Fibroblast of the aortic adventitia (primary cell): ENCODE data around the gene PEAK1. TPM values are rescaled to one million over a fixed set of nuclear protein-coding genes. Genes with fewer than 3 reads are reported as not detected.
A peak's percentile ranks its signal among the peaks of the same experiment; 100 is the strongest.

Experiments used
- DNase-seq: peaks from one replicate; pipeline ENCODE4 v3.0.0-alpha.2; 2010; ENCODE audit warnings: low read depth
- H3K4me3 ChIP-seq: 2 replicates; pipeline ENCODE4 v1.5.1; 2011; ENCODE audit warnings: low read depth, mild to moderate bottlenecking, control low read depth, low read length, moderate library complexity
- total RNA-seq: library from RNA; depleted of rRNA; stranded (reverse); fragments of >200 nt; gene quantifications from 2 replicates; pipeline ENCODE4 v1.2.3, GENCODE V29; 2012; ENCODE audit warnings: low replicate concordance
- TF ChIP-seq, protein P1 (sequence below): IDR thresholded peaks from 2 replicates; pipeline ENCODE4 v1.5.1; 2011; ENCODE audit warnings: mild to moderate bottlenecking, low read length, control low read depth, inconsistent platforms; ENCODE audit not compliant: insufficient read depth

Gene PEAK1
- total RNA-seq, 1 donor: 98.2 TPM

DNA sequence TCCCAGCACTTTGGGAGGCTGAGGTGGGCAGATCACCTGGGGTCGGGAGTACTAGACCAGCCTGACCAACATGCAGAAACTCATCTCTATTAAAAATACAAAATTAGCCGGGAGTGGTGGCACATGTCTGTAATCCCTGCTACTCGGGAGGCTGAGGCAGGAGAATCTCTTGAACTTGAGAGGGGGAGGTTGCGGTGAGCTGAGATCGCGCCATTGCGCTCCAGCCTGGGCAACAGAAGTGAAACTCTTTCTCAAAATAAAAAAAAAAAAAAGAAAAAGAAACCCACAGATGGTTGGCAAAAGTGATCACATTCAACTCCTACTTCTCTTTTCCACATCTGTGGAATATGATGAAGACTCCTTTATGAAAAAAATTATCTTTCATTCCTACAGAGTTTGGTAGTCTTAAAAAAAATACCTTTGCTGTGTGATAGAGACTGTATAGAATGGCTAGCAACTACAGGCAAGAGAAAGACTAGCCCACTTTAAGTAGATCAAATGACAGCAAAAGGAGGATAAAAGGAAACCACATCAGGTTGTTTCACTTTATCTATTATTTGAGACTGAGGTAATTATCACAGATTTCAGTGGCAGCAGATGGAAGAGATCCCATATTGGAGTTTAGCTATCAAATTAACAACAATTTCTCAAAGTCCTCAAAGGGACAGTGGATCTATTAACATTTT, 176.0 kb downstream of the PEAK1 start:
- DNase-seq: no peak
- TF ChIP-seq, protein P1, sequence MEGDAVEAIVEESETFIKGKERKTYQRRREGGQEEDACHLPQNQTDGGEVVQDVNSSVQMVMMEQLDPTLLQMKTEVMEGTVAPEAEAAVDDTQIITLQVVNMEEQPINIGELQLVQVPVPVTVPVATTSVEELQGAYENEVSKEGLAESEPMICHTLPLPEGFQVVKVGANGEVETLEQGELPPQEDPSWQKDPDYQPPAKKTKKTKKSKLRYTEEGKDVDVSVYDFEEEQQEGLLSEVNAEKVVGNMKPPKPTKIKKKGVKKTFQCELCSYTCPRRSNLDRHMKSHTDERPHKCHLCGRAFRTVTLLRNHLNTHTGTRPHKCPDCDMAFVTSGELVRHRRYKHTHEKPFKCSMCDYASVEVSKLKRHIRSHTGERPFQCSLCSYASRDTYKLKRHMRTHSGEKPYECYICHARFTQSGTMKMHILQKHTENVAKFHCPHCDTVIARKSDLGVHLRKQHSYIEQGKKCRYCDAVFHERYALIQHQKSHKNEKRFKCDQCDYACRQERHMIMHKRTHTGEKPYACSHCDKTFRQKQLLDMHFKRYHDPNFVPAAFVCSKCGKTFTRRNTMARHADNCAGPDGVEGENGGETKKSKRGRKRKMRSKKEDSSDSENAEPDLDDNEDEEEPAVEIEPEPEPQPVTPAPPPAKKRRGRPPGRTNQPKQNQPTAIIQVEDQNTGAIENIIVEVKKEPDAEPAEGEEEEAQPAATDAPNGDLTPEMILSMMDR: no peak
- H3K4me3 ChIP-seq: no peak overlapping the region

DNA sequence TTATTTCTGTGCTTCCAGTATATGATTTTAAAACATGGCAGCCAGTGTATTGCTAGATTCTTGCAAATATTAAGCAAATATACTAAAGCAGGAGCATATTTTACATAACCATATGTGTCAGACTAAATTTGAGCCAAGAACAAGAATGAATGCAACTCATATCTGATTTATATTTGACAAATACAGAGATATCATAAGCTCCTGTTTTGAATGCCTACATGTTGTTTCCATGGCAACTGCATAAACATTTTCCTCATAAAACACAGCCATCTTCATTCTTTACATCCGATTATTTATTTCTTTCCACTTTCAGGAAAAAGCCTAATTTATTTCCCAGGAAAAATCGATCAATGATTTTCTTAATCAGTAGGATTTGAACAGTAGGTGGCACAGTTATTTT, 176.8 kb downstream of the PEAK1 start:
- no peak overlapping the region for H3K4me3 ChIP-seq
- DNase-seq: peak; percentile 32
- TF ChIP-seq, protein P1: no peak

DNA sequence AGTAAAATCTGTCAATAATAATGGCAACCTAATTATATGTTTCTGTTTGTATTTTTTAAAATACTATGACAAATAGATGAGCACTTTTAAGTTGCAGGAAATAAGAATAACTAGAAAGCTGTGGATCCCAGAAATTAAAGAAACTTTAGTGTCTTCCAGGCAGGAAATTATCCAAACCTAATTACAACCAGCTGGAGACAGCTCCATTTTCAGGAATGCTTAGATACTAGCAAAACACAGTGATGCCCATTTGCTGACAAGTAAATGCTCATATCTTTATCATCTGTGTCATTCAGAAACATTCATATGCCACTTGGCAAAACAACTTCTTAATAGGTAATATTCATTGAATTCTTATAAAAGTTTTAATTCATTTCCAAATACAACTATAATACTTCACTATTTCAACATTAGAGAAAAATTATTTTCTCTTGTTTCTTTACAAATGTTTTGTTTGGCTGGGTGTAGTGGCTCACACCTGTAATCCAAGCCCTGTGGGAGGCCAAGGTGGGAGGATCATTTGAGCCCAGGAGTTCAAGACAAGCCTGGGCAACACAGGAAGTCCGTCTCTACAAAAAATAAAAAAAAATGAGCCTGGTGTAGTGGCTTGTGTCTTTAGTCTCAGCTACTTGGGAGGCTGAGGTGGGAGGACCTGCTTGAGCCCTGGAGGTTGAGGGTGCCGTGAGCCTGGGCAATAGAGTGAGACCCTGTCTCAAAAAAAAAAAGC, 179.9 kb downstream of the PEAK1 start:
- no peak overlapping the region for H3K4me3 ChIP-seq
- DNase-seq: peak; percentile 18
- TF ChIP-seq, protein P1: no peak

GRCh38 chr15:77235566-77235965, 184.3 kb downstream of the PEAK1 start:
- DNase-seq: no peak
- no peak overlapping the region for H3K4me3 ChIP-seq
- TF ChIP-seq, protein P1: no peak

DNA sequence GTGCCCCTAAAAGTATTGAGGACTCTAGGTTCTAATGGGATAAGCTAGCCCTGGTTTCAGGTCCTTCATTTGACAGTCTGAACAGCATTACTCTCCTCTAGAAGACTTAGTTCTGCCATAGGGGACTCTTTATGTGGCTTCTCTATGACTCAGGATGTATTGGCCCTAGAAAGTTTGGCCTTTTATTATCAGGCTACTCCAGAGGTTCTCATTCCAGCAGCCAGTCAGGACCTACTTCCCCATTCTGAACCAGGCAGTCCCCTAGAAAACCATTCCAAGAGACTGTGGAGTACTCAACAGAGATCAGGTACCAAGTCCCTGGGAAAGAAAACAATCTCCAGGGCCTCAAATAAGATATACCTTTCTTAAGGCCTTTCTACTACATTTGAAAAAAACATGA, 191.1 kb downstream of the PEAK1 start:
- DNase-seq: no peak
- TF ChIP-seq, protein P1: no peak

DNA sequence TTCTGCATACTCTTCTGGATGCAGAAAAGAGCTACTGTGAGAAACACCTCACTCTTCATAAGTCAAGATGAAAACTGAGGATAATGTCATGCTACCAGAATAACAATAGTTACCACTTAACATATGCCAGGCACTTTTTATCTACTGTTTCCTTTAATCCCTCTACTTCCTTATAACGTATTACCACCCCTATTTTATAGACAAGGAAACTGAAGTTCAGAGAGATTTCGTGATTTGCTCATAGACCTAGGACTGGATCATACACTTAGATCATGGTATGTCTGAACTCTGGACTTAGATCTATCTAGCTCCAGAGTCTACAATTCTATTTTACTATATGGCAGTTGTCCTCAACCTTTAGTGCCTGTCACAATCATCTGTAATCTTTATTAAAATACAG, 193.3 kb downstream of the PEAK1 start:
- no peak for DNase-seq
- TF ChIP-seq, protein P1: no peak

More for the DNA sequence above, 191.1 kb downstream of the PEAK1 start:
- no peak overlapping the region for H3K4me3 ChIP-seq

More for the DNA sequence above, 193.3 kb downstream of the PEAK1 start:
- H3K4me3 ChIP-seq: no peak overlapping the region
